Epidermal melanocyte (primary cell): ENCODE measurements around the gene MEFV.
"Not testable (repeated sequence)": the region's sequence is repeated elsewhere in the genome, so short reads cannot be mapped to it uniquely, and the experiment has no call there.

ENCODE experiments used
- DNase-seq: peaks from one replicate; pipeline ENCODE4 v3.0.0; 2011; ENCODE audit warnings: low spot score; ENCODE audit not compliant: insufficient read length

The MEFV gene

DNA sequence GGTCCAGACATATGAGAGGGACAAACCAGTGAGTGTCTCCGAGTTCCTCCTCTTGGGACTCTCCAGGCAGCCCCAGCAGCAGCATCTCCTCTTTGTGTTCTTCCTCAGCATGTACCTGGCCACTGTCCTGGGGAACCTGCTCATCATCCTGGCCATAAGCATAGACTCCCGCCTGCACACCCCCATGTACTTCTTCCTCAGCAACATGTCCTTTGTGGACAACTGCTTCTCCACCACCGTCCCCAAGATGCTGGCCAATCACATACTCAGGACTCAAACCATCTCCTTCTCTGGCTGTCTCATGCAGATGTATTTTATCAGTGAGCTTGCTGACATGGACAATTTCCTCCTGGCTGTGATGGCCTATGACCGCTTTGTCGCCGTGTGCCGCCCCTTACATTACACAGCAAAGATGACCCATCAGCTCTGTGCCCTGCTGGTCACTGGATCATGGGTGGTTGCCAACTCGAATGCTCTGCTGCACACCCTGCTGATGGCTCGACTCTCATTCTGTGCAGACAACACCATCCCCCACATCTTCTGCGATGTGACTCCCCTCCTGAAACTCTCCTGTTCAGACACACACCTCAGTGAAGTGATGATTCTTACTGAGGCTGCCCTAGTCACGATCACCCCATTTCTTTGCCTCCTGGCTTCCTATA, 40.7 kb downstream of the MEFV start:
- no peak for DNase-seq

DNA sequence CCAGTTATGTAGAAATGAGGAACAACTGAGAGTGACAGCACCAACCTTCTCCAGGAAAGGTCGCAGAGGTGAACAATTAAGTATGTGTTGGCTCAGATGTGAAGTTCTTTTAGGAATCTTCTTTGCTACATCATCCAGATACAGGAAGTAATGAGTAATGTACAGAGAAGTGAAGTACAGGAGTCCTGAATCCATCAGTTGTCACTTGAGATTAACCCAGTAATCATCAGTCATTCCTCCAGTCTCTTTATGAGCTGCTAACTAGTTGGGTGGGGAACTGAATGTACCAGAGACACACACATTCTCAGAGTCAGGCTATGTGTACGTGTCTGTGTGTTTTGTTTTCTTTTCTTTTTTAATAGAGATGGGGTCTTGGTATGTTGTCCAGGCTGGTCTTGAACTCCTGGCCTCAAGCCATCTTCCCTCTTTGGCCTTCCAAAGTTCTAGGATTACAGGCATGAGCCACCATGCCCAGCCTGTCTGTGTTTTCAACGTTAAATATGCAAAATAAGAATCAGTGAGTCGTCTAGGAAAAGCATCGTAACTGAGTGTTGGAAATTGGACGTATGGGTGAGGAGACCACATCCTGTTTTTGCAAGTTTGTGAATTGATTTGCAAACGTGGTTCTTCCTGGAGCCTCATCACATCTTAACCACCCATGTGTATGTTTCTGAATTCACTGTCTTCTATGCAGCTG, 41.4 kb downstream of the MEFV start:
- DNase-seq = no peak

DNA sequence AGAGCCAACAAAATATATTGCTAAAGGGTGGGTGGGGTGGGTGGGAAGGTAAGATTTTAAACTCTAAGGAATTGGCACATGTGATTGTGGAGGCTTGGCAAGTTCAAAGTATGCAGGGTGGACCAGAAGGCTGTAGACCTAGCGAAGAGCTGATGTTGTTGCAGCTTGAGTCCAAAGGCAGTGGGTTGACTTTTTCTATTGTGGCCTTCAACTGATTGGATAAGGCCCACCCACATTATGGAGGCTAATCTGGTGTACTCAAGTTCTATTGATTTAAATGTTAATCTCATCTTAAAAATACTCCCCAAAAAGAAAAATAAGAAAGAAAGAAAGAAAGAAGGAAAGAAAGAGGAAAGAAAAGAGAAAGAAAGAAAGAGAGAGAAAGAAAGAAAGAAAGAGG, 43.9 kb downstream of the MEFV start:
- no peak for DNase-seq

DNA sequence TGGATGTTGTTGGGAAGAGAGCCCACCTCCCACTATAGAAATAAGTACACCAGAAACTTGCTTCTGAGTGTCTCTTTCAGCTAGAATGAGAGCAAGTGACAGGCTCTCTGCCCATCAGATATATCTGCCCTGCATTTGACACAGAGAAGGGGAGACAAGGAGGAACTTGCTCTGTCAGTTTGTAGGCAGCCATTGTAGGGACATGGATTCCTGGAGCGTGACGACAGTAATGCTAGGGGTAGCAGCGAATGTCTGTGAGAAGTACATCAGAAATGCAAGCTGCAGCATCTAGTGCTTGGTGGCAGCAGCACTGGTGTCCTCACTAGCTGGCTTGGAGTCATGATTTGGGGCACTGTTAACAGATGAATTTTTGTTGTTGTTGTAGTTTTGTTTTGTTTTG, 44.4 kb downstream of the MEFV start:
- no peak for DNase-seq

DNA sequence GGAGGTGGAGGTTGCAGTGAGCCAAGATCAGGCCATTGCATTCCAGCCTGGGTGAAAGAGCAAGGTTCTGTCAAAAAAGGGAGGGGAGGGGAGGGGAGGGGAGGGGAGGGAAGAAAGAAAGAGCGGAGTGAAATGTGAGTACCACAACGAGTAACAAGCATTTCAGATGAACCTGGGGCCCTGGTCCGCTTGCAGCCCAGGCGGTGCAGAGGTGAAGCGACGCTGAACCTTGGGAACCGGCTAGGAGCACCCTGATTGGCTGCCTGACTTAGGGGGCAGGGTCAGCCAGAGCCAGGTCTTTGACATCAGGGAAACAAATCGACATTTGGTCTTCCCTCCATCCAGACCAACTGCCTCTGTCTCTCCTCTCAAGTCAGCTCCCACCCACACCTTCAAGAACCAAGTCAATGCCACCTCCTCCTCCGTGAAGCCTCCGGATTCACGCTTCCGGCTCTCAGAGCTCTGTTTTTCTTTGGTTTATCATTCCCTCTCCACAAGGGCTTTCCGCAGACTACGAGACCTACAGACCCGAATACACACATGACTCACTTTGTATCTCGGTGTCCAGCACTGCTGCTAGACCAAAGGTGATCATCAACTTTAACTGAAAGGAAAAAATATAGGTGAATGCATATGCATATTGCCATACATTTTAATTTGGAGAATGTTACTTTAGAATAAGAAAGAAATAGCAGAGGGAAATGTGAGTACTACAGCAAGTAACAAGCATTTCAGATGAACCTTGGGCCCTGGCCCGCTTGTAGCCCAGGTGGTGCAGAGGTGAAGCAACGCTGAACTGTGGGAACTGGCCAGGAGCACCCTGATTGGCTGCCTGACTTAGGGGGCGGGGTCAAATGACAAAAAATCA, 49.1 kb downstream of the MEFV start:
- DNase-seq = no peak

DNA sequence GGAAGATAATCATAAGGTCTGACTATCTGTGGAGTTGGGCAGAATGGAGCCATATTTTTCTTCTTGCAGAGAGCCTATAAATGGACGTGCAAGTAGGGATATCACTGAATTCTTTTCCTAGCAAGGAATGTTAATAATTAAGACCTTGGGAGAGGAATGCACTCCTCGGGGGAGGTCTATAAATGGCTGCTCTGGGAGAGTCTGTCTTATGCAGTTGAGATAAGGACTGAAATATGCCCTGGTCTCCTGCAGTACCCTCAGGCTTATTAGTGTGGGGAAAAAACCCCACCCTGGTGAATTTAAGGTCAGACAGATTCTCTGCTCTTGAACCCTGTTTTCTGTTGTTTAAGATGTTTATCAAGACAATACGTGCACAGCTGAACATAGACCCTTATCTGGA, 50.5 kb downstream of the MEFV start:
- not testable (repeated sequence) for DNase-seq

DNA sequence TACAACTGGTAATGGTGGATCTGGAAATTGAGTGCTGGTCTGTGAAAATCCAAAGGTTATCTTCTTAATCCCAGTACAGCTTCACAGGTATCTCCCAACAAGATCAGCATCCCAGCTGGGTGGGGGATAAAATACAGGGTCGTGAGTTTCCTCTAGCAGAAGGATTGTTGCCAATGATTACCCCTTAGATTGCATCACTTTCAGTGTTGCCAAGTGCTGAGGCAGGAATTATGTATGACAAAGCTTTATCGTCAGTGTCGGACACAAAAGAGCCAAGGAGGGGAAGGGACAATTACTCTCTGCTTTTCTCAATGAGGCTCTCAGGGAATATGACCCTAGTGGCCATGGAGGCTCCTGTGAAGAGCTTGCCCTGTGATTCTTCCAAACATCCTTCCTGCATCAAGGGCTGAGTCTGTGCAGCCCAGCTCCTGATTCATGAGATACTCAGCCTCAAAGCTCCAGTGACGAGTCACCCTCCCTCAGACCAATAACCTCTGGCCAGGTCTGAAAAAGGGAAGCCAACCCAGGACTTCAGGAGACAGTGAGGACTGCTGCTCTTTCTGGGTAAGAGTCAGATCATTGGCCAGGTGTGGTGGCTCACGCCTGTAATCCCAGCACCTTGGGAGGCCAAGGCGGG, 53.4 kb downstream of the MEFV start:
- no peak for DNase-seq

DNA sequence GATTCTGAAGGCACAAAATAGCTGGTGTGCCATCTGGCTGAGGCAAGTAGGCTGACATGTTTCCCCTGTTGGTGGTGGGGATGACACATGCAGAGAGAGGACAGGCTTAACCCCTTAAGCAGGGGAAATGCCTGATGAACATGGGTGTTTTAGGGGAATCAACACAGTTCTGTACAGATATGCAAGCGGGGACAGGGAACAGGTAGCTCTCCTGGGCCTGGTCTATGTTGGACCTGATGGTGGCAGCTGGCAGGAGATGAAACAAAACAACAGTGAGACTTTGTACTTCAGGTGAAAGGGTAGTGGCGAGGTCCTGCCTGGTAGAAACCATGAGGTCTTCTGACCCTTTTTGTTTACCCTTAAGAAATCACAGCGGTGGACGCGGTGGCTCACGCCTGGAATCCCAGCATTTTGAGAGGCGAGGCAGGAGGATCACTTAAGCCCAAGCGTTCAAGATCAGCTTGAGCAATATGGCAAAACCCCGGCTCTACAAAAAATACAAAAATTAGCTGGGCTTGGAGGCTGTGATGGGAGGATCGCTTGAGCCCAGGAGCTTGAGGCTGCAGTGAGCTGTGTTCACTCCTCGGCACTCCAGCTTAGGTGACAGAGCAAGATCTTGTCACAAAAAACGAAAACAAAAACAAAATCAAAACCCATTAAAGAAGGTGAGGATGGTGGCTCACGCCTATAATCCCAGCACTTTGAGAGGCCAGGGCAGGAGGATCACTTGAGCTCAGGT, 57.9 kb downstream of the MEFV start:
- no peak for DNase-seq

DNA sequence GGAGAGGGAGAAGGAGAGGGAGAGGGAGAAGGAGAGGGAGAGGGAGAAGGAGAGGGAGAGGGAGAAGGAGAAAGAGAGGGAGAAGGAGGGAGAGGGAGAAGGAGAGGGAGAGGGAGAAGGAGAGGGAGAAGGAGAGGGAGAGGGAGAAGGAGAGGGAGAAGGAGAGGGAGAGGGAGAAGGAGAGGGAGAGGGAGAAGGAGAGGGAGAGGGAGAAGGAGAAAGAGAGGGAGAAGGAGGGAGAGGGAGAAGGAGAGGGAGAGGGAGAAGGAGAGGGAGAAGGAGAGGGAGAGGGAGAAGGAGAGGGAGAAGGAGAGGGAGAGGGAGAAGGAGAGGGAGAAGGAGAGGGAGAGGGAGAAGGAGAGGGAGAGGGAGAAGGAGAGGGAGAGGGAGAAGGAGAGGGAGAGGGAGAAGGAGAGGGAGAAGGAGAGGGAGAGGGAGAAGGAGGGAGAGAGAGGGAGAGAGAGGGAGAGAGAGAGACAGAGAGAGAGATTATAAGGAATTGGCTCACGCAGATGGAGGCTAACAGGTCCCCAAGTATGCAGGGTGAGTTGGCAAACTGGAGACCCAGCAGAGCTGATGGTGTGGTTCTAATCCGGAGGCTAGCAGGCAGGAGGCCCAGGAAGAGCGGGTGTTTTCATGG, 58.6 kb downstream of the MEFV start:
- DNase-seq = not testable (repeated sequence)

DNA sequence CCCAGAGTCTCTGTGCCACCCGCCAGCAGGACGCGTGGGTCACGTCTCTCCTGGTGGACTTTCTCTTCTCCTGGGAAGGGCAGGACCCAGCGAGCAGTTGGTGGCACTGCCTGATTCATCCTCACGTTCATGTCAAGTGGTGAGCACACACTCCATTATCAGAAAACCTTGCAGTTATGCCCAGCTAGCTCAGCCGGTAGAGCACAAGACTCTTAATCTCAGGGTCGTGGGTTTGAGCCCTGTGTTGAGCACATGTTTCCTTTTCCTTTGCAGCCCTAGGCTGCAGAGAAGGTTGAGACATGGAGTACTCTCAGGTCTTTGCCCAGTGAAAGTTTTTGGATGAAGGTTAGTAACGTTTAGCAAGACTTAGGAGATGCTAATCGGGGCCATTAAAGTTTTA, 60.5 kb downstream of the MEFV start:
- DNase-seq = no peak

DNA sequence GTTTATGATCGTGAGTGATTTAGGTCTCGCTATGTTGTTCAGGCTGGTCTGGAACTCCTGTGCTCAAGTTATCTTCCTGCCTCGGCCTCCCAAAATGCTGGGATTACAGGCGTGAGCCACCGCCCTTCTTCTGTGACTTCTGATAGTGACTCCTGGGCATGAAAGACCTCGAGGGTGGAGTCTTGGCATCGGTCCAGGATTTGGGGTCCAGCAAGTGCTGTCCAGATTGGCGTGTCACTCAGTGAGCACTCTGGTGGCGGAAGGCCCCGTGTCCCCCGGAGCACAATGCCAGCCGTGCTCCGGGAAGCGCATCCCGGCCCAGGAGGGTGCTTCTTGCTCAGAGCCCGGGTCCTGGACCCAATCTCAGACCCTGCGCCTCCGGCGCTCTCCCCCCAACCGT, 61.6 kb downstream of the MEFV start:
- no peak for DNase-seq

DNA sequence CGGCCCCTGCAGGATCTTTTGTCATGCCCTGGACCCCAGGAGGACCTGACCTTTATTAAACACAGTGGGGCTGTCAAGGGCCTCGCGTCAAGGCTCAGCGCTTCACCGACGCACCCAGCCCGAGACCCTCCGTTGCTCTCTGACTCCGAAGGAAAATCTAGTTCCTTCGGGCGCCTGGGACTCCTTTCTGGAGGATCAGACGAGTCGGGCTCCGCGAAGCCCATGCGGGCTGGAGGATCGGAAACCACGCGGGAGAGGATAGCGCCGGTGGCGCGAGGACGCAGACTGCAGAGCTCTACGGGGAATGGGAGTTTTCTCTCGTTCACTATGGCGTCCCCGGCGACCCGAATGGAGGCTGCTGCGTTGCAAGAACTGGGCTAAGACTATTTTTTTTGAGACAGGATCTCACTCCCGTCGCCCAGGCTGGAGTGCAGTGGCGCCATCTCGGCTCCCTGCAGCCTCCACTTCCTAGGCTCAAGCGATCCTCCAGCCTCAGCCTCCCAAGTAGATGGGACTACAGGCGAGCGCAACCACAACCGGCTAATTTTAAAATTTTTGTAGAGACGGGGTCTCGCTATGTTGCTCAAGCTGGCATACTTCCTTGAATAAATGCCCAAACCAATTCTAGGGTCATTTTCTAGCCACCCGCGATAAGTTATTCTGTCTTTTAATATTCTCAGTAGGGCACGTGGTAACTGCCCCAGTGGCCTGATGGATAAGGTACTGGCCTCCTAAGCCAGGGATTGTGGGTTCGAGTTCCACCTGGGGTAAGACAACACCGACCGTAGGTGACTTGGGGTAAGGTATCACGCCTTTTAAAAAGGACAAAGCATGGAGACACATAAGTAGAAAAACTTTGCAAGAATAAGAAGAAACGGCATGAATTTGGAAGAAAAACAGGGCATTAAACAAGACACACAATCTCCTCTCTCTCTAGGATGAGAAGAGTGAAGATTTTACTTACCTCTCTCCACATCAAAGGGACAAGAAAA, 62.9 kb downstream of the MEFV start:
- no peak for DNase-seq

DNA sequence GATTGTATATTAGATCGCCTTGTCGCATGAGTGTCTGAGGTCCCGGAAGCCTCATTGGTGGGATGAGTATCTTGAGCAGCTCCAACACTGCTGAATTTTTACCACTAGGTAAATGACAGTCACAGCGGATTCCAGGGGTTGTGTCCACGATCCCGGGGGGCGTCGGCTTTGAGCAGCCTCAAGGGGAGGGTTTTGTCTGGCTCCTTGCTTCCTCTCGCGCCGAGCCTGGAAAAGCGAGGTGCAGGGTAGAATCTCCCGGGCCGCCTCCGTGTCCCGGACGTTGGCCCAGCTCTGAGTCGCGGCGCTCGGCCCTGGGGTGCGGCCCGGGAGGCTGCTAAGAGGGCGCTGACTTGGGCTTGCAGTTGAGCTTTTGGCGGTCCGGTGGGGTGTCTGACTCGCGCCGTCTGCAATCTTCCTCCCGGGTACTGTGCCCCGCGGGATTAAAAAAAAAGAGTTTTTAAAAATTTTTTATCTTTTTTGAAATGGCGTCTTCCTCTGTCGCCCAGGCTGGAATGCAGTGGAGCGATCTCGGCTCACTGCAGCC, 63.9 kb downstream of the MEFV start:
- no peak for DNase-seq
